Tibial nerve (tissue), 4 donors: ENCODE measurements around the gene NRXN3. TPM values are rescaled to one million over a fixed set of nuclear protein-coding genes. Genes with fewer than 3 reads are reported as not detected.

Experiments used
- DNase-seq, 2 donors: peaks; one replicate each; pipeline ENCODE4 v3.0.0-alpha.2; 2019; ENCODE audit warnings: low spot score in 2 of 2
- H3K27ac ChIP-seq, 4 donors: fragments of 200-600 bp; sonication (generic) in 3 of 4; one replicate each; pipeline ENCODE4 v1.5.1; 2017 to 2019; ENCODE audit warnings: mild to moderate bottlenecking in 1 of 4
- H3K27me3 ChIP-seq, 2 donors: fragments of 200-600 bp; sonication (generic) in 1 of 2; one replicate each; pipeline versions ENCODE4 v1.5.1 to v1.6.0; 2017 to 2019
- H3K36me3 ChIP-seq, 3 donors: fragments of 200-600 bp; sonication (generic); one replicate each; pipeline ENCODE4 v1.5.1; 2018 to 2019
- H3K4me1 ChIP-seq, 4 donors: fragments of 200-600 bp; sonication (generic) in 3 of 4; one replicate each; pipeline ENCODE4 v1.5.1; 2017 to 2019
- H3K4me3 ChIP-seq, 4 donors: fragments of 200-600 bp; sonication (generic) in 3 of 4; one replicate each; pipeline ENCODE4 v1.5.1; 2017 to 2019; ENCODE audit warnings: mild to moderate bottlenecking in 1 of 4, moderate library complexity in 1 of 4
- H3K9me3 ChIP-seq, 4 donors: fragments of 200-600 bp; sonication (generic) in 3 of 4; one replicate each; pipeline ENCODE4 v1.5.1; 2017 to 2019
- CTCF ChIP-seq, 5 experiments: fragments of 200-600 bp in 3 of 5; fragments of 450-650 bp in 2 of 5; sonication (generic) in 3 of 5; IDR thresholded peaks; one replicate each; pipeline ENCODE4 v1.5.1; 2016 to 2019; ENCODE audit warnings: antibody characterized with exemption in 5 of 5, mild to moderate bottlenecking in 3 of 5, moderate library complexity in 2 of 5
- EP300 ChIP-seq, 2 donors: sonication (generic); formaldehyde crosslinking; IDR thresholded peaks; one replicate each; pipeline ENCODE4 v1.6.1; 2017; ENCODE audit warnings: antibody characterized with exemption in 2 of 2, mild to moderate bottlenecking in 1 of 2
- POLR2A ChIP-seq, 2 donors: fragments of 450-650 bp; IDR thresholded peaks; one replicate each; pipeline ENCODE4 v1.6.1; 2017; ENCODE audit warnings: antibody characterized with exemption in 2 of 2, mild to moderate bottlenecking in 2 of 2, moderate library complexity in 2 of 2
- WGBS, 2 donors: methylation state at CpG; one replicate each; pipeline ENCODE4 v1.1.5; 2018; 5-methylcytosine and 5-hydroxymethylcytosine counted together
- total RNA-seq, 4 donors: library from RNA; depleted of rRNA; stranded (reverse); fragments of >200 nt; gene quantifications; one replicate each; pipeline ENCODE4 v1.1.0, GENCODE V29; 2016

NRXN3 gene
- total RNA-seq, 4 donors from 2014 or later = 16.7 to 52.2 (median 19.7) TPM

- DNase-seq = no peak
- Histone ChIP-seq H3K4me3 (no peak overlapping the region), H3K36me3 (no peaks in the 10 kb centered on the region), H3K9me3 (no peaks in the 10 kb centered on the region), H3K27me3 (no peaks in the 10 kb centered on the region), H3K4me1 (no peaks in the 10 kb centered on the region), H3K27ac (no peak overlapping the region)
- TF ChIP-seq EP300 (IDR thresholded peaks at IDR 0.05) (no peak), CTCF (IDR thresholded peaks at IDR 0.05) (no peak), POLR2A (IDR thresholded peaks at IDR 0.05) (no peak)
These were observed 906.3 kb downstream of the NRXN3 start for GRCh38 chr14:79076428-79076827.

- H3K9me3 ChIP-seq = no peaks in the 10 kb centered on the region
- H3K4me1 ChIP-seq = no peaks in the 10 kb centered on the region
- DNase-seq = no peak
- H3K27ac ChIP-seq = no peak overlapping the region
- no peak overlapping the region for H3K4me3 ChIP-seq
- H3K36me3 ChIP-seq = no peaks in the 10 kb centered on the region
- H3K27me3 ChIP-seq = no peaks in the 10 kb centered on the region
- no peak for TF ChIP-seq EP300 (IDR thresholded peaks at IDR 0.05)
- no peak for TF ChIP-seq CTCF (IDR thresholded peaks at IDR 0.05)
- TF ChIP-seq POLR2A (IDR thresholded peaks at IDR 0.05) = no peak
- 76 to 87% methylated on average over 5 of the region's 5 CpGs for WGBS, 2 donors
These were observed 906.9 kb downstream of the NRXN3 start for GRCh38 chr14:79077096-79077495.

GRCh38 chr14:79080040-79080439 lies 909.9 kb downstream of the NRXN3 start:
- Histone ChIP-seq H3K27ac (no peak overlapping the region), H3K9me3 (no peaks in the 10 kb centered on the region), H3K27me3 (no peaks in the 10 kb centered on the region), H3K4me1 (no peaks in the 10 kb centered on the region), H3K4me3 (no peak overlapping the region), H3K36me3 (no peaks in the 10 kb centered on the region)
- no peak for DNase-seq
- TF ChIP-seq EP300 (IDR thresholded peaks at IDR 0.05) (no peak), CTCF (IDR thresholded peaks at IDR 0.05) (no peak), POLR2A (IDR thresholded peaks at IDR 0.05) (no peak)
- 73 to 77% methylated on average over 1 of the region's 1 CpG for WGBS, 2 donors

- Histone ChIP-seq H3K27ac (no peak overlapping the region), H3K36me3 (no peaks in the 10 kb centered on the region), H3K9me3 (no peaks in the 10 kb centered on the region), H3K27me3 (no peaks in the 10 kb centered on the region), H3K4me3 (no peak overlapping the region), H3K4me1 (no peaks in the 10 kb centered on the region)
- 85 to 88% methylated on average over 2 of the region's 2 CpGs for WGBS, 2 donors
- DNase-seq = no peak
- TF ChIP-seq CTCF (IDR thresholded peaks at IDR 0.05) (no peak), EP300 (IDR thresholded peaks at IDR 0.05) (no peak), POLR2A (IDR thresholded peaks at IDR 0.05) (no peak)
These were observed 912.7 kb downstream of the NRXN3 start for GRCh38 chr14:79082883-79083282.

- Histone ChIP-seq H3K27ac (no peak overlapping the region), H3K9me3 (no peaks in the 10 kb centered on the region), H3K4me3 (no peak overlapping the region), H3K4me1 (no peaks in the 10 kb centered on the region), H3K36me3 (no peaks in the 10 kb centered on the region), H3K27me3 (no peaks in the 10 kb centered on the region)
- DNase-seq = no peak
- TF ChIP-seq EP300 (IDR thresholded peaks at IDR 0.05) = no peak
- TF ChIP-seq POLR2A (IDR thresholded peaks at IDR 0.05) = no peak
- TF ChIP-seq CTCF (IDR thresholded peaks at IDR 0.05) = no peak
- 57 to 58% methylated on average over 4 of the region's 4 CpGs for WGBS, 2 donors
These were observed 913.2 kb downstream of the NRXN3 start for GRCh38 chr14:79083356-79083755.
